HG03060 (cell line): Measurements from ENCODE around the gene CTNNB1.

Experiments
- ATAC-seq: cut with Tn5 transposase; IDR thresholded peaks from one replicate; pipeline ENCODE4 v1.9.1; 2021; ENCODE audit warnings: low read depth, moderate number of reproducible peaks; ENCODE audit not compliant: unreplicated experiment

The CTNNB1 gene

DNA sequence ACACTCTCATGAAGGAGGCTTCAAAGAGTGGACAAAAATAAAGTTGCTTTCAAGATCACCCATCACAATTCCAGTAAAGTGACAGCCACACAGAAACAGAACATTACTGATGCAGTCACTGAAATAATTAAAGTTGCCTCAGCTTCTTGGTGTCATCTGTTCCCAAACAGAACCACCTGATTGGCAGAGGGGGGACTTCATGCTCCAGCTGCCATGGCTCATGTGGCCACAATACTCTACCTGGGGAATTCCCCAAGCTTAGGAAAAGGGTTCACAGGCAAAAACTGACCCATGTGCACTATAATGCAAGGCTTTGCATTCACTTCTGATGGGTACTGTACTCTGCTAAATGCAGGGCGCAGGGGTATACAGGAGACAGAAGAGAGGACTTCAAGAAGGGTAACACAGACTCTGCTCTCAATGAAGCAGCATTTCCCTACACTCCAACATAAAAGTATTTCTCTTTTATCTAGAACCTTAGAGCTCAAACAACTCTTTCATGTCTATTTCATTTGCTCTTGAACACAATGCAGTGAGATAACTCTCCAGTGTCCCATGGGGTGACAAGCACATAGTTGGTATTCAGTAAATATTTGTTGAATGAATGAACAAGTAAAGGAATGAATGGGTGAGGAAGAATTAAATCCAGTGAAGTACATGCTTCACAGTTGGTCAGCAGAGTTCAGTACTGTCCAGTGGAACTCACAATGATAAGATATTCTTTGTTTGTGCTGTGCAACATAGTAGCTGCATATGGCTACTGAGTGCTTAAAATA is 8.6 kb upstream of the CTNNB1 start:
- ATAC-seq = no peak

DNA sequence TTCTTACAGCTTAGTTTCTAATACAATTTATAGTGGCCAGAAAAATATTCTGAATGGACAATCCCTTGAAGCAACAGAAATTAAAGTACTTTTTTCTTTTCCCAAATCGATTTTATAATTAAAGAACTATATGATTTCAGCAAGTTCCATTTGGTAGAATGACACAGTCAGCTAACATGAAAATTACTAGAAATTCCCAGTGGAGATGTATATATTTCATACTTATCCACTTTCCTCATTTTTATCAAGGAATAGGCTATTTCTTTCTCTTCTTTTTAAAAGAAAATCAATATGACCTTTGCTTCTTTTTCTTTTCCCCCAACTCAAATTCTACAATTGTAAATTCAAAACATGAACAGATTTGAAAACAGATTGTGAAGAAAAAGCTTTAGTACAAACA is 6.4 kb upstream of the CTNNB1 start:
- ATAC-seq = no peak

DNA sequence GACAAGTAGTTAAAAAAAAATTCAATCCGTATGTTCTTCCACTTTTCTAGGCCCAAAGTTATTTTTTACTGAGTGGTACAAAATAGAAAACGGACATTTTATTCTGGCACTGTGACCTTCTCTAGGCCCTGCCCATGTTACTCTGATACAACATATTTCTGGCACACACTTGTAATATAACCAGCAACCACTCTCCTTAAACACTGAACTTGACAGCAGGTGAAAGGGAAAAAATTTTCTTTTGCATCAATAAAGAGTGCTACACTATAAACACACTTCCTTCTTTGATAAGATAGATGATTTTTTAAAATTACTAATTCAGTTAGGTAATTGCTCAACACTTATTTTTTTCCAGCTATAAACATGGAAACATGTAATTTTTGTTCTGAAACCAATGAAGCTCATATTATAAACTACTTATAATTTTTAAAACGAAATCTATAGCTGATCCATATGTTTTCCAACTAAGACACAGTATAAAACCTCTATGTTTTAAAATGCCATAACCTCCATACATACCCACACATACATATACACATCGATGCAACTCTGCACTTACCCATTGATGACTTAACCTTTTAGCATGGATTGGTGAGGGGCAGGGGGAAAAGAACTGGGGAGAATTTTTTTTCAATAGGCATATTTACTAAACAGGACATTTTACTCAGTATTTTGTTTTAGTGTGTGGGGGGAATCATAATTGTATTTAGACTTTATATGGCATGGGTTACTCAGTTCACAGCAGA is 5.3 kb upstream of the CTNNB1 start:
- no peak for ATAC-seq

DNA sequence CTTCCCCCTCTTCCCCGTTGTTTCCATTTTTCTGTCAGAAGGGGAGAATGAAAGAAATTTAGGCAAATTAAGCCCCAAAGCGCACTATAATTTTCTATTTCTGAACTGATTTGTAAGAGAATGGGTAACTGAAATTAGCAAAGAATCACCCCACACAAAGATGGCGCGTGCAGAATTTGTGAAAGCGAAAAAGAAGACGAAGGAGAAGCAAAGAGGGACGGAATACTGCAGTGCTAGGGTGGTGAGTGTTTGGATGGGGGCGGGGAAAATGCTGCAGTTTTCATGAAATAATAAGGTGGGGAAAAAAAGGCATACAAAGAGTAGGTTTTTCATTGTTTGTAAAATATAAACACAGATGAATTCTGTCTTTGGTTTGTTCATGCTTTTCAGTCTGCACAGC is 4.6 kb upstream of the CTNNB1 start:
- no peak for ATAC-seq

DNA sequence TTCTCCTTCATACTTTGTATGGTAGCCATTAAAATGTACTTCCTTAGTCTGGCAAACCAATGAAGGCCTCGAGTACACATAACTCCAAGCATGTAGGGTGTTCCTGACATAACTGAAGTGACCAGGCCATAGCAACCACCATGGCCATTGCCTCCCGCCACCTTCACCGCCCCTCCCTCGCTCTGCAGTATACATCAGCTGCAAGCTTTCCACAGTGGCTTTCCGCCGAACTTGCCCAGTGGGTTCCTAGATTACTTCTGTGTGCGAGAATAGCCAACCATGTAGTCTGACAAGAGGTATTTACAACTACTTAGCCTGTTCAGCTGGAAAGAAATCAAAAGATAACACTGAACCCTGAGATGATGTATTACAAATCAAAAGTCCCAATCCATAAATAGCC is 3.4 kb upstream of the CTNNB1 start:
- no peak for ATAC-seq

DNA sequence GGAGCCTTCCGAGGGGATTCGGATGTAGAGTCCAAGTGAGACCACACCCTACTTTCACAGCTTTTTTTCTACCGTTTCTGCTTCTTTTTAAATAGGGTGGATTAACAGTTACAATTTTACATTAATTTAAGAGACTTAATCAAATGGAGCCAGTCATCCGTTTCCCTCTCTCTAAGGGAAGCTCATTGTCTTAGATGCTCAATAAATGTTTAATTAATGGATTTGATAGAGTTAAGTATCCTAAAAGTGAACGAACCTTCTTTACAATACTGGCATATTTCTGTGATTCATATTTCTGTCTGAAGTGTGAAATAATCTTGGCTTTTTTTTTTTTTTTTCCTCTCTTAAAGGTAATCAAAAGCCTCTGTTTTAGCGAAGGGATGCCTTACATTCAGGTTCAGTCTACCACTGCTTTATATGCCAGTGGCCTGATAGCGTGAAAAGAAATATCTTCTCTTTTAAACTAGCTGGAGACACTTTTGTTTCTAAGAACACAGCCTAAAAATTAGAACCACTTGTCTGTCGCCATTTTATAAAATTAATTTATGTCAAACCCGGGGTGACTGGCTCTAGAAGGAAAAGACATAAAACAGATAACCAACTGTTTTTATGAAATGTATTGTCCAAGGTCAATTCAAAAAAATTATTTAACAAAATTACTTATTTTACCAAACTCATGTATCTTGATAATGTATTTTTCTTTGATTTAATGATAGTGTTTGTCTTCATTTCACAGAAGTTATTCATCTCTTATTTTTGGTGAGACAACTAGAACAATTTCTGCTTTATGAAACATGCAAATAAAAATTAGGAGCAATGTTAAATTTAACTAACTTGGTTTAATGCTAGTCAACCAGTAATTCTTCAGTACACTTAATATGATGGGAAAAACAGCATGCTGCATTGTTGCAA is 2.5 kb upstream of the CTNNB1 start:
- ATAC-seq = no peak

DNA sequence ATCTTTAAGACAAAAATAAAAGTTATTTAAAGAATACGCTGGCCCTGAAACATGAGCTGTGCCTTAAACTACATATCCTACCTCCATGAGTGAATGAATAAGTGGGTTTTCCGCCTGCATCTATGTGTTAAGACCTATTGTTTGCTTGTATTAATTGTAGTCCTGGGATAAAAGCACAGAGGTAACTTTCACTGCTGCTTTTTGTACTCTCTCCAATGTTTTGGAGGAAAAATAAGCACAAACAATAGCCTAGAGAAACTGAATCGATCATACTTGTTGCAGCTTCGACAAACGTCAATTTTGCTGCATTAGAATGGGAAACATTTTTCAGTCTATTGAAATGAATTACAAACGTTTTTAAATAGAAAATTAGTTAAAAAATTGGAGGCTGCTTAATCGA is 1.3 kb upstream of the CTNNB1 start:
- ATAC-seq = no peak

DNA sequence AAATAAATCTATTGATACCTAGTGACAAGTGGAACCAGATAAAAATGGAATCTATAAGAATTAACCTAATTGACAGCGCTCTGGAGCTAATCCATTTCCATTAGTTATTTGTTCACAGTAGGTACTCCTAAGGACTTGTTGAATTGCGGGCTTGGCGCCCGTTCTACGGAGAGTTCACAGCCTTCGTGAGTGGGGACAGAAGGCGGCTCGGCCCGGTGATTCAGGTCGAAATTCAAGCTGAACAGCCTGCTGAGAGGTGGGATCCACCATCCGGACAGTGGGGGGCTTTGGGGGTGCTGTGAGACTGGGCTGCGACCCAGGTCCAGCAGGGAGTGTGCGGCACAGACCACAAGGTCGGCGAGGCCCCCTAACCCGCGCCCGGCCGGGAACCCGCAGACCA is 779 bp upstream of the CTNNB1 start:
- no peak for ATAC-seq

DNA sequence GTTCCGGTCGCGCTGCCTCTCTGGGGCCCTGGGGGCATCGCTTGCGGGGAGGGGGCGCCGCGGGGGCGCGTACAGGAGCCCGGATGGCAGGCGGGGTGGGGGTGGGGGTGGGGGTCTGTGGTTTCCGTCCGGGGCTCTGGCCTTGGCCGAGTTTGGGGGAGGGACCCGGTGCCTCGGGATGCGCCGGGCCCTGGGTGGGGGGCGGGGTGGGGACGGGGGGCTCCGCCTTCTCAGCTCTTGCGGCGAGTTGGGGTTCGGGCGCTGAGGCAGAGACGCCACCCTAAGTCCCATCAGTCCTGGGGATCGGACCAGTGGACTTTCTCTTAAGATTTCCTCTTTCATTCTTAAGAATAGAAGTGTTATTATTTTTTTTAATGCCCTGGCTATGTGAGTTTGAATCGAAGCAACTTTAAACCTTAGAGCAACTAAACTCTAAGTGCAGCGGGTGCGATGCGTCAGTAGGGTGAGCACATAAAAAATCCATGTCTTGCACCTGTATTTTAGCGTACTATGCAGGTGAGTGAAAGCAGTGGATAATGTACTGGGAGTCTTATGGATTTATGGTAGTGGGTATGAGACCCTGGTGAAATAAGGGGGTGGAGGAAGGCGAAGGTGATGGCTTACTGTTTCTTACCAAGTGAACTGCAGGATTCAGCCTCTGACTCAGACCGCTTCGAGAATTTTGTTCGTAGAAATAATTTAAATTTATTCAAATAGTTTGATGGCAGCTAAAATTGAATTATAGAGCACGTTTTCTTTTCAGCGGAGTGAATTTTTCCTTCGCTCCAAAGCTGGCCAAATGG is 762 bp downstream of the CTNNB1 start:
- no peak for ATAC-seq

DNA sequence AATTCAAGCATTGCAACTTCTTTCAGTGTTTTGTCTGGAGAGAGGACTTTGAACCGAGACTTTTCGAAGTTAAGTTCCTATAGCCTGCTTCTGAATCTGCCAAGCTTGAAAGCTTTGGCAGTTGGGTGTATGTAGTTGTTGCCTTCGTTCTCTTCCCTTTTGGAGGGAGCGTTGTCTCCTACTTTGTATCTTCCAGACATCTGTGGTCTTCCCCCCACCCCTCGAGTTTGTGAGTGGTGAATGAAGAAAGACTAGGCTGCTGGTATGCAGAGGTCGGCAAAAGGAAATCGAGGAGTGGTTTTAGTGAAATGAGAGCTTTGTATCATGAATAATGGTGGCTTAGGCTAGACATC is 1.3 kb downstream of the CTNNB1 start:
- no peak for ATAC-seq

DNA sequence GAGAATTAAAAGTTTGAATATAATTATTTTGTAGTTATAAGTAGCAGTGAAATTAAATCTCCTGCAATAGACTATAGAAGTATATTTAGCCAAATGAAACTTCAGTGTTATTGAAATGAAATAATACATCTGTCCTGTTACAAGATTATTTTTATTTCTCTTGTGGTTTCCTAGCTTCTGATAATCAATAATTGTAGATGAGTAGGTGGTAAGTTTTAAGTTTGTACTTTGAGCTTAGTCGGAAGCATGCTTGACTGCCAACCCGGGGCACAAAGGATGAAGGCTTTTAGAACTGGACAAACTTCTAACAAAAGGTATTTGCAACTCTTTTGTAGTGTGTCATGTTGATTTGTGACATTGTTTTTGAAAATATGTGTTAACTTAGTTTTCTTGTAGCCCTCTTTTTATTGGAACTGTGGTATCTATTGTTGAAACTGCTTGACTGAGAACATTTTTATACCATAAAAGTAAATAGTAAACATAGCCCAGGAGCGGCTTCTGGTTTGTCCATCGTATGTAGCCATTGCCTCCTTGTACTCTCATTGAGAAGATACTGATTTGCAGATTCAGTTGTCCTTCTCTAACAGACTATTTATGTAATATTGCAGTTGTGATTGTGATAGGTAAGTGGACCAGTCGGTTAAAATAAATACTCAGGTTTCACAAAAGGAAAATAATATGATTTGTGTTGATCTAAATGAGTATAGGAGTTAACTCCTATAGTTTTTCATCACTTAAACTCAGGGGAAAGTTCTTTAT is 2.9 kb downstream of the CTNNB1 start:
- no peak for ATAC-seq

DNA sequence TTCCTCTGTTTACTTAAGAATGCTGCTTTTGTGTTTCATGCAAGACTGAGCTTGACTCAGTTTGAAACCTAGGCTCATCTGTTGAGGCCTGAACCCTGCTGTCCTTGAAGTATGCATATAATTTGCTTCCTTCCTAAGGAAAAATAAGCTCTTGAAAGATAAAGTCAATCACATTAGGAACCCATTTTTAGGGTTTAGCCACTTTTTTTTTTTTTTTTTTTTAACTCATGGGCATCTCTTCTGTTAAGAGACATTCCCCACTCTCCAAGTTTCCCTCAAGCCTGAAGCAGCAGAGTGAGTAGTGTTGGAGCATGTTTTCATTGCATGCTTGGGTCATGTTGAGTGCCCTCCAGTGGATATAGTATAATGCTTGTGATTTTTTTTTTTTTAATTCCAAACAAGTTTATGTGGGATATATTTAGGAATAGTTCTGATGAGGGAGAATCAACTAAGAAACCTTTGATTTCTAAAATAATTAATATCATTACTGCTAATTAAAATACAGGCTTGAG is 3.6 kb downstream of the CTNNB1 start:
- ATAC-seq = no peak

DNA sequence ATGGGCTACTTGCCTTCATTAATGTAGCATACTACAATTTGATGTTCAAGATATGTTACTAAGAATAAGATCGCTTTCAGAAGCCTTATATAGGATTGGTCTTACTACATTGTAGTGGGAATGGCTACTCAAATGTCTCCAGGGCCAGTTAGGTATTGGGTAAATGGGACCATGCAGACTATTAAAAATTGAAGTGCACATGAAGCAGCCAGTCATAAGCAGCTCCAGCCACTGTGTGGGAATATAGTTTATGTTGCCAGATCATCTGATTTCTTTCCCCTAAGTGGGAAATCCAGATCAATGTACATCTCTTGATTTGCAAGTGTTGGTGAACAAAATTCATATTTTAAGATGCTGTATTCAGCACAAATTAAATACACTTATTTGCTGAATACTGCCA is 5.1 kb downstream of the CTNNB1 start:
- no peak for ATAC-seq

DNA sequence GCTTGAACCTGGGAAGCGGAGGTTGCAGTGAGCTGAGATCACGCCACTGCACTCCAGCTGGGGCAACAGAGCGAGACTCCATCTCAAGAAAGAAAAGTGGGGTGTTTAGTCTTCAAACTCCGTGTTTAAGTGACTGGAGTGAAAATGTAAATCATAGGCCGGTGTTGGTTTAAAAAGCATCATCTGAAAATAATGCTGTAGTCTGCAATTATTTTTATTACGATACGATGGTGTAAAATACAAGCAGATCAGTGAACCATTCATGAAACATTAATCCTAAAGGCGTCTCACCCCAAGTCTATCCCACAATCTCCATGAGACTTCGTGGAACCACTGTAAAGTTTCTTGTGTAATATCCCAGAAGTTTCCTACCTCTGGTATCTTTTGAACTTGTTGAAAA is 6.3 kb downstream of the CTNNB1 start:
- no peak for ATAC-seq

DNA sequence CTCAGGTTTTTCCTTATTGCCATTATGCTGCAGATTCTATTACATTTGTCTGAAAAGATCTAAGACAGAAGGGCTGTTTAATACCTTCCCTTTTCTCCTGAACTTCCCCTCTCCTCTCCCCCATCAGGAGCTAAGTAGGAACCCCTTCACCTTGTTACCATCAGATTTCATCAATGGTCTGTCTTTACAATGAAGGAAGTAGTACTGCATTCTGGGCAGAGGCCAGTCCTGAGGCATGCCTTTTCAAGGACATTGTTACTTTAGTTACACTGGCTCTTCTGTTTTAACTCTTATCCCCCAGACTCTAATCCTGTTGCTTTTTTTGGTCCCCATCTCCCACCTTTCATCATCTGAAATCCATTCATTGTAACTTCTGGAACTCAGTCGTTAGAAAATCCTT is 8.1 kb downstream of the CTNNB1 start:
- ATAC-seq = no peak

DNA sequence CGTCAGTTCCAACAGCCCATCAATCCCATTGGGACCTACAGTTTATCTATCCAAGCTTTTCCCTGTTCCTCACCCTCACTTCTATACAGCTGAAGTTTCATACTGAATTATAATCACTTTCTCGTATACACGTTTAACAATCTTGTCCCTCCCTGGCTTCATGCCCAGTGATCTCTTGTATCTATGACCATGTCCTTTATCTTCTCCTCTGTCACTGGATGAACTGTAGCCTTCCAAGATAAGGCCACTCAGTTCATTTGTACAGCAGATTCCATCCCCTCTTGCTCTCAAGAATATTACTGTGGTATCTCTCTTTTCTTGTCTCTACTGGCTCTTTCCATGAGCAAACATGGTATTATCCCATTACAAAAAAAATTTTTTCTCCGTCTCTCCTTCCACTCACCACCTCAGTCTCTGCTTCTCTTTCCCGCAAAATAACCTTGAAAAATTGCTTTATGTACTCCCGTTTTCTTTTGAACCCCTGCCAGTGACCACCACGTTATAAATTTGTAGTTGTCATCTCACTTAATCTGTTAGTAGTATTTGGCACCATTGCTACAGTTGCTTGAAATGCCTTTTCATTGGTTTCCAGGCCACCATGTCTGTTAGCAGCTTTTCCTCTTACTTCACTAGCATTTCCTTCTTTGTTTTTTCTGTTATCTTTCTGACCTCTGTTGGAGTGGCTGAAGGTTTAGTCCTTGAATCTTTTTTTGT is 9.4 kb downstream of the CTNNB1 start:
- no peak for ATAC-seq

DNA sequence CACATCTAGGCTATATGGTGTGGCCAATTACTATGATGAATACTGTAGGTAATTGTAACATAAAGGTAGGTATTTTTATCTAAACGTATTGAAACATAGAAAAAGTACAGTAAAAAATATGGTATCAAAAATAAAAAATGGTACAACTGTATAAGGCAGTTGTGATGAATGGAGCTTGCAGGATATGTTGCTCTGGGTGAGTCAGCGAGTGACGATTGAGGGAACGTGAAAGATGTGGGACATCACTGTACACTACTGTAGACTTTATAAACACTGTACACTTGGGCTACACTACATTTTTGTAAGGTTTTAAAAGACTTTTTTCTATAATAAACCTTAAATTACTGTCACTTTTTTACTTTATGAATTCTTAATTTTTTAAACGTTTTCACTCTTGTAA is 10.3 kb downstream of the CTNNB1 start:
- ATAC-seq = no peak

DNA sequence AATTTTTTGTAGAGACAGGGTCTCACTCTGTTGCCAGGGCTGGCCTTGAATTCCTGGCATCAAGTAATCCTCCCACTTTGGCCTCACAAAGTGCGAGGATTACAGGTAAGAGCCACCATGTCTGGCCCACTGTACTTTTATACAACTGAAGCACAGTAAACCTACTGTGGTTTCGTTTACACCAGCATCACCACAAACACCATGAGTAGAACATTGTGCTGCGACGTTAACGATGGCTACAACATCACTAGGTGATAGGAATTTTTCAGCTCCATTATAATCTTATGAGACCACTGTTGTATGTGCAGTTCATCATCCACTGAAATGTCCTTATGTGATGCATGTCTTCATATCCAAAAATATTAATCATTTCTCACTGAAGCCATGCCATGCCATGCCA is 11.7 kb downstream of the CTNNB1 start:
- ATAC-seq = no peak

DNA sequence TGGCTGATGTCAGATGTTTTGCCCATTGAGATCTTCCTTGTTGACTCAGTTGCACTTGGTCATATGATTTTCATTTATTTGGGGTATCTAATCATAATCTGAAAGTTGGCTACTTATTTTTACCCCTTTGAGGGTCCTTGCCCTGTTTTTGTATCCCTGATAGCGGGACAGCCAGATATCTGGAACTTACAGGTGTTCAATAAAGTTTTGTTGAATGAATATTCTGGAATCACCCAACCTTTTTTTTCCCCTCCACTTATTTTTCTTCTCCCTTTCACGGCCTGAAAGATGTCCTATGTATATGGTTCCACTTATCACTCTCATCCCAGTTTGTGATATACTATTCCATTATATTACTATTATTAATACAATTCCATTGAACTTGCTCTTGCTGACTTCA is 12.8 kb downstream of the CTNNB1 start:
- no peak for ATAC-seq
